Measurements from ENCODE around the gene PSTK.

The PSTK gene

DNA sequence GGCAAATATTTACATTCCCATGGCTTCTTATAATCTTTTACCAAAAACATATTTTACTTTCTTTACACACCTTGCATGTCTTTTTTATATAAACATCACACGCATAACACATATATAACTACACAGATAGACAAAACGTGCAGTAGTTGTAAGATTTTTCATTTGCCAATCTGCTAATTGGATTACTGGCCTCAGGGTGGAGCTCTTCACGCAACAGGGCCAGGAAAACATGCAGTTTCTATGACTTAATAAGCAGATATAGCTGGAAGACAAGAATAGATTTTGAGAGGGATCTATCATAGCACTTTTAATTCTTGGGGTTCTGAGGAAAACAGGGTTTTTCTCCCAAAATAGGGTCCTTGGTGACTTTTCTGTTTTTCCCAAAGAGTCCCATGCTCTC is 41.3 kb downstream of the PSTK start:
- no peak for DNase-seq

DNA sequence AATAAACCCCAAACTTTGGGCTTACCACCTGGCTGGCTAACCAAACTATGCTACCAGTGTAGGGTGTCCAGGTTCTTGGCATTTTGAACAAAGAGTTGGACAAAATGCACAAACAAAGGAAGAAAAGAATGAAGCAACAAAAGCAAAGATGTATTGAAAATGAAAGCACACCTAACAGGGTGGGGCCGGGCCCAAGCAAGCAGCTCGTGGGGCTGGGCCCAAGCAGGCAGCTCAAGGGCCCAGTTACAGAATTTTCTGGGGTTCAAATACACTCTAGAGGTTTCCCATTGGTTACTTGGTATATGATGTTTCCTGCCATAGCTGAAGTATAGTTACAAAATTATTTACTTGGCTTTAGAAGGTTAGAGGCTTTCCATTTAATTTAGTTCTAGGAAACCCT is 44.3 kb downstream of the PSTK start:
- no peak for DNase-seq

DNA sequence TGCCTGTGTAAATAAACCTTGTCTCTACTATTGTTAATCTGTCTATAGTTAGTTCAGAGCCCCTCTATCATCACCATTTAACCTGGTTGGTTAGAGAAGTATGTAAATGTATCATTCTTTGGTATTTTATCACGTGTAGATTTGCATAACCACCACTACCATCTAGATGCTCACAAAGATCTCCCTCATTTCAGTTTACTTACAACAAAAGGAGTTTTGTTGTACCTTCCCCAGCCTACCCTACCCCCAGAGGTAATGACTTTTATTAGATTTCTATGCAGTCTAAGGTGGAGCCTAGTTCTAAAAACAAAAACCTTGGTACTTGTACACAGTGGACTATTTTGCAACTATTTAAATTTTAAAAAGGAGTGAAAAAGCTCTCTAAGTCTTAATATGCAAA is 46.1 kb downstream of the PSTK start:
- no peak for DNase-seq

DNA sequence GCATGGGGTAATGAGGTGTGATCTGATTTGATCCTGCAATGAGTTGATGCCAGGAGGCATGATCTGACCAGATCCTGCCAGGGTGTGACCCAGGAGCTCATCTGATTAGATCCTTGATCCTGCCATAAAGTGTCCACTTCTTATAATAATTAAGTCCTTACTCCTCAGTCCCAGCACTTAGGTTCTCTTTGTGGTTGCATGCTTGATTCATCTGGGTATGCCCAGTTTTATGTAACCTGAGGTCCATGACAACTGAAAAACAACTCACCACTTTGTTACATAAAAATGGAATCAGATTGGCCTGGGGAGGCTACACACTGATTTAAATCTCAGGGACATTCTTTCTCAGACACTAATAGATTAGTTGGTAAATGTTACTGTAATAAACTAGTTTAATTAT is 47.7 kb downstream of the PSTK start:
- no peak for DNase-seq

DNA sequence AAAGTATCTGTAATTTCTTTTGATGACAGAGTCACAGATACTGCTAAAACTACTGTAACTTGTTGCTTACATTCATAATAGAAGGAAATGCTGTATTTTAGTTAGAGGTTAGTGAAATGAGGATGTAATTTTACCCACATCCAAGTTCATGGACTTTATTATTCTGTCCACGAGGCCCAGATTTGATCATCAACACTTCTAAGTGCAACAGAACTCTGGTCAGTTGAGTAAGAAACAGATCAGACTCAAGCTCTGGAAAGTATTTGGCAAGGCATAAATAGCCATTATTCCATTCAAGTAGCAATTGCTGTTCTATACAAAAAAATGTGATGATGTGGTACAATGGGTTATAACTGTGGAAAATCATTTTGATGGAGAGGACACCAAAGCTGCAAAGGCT is 50.9 kb downstream of the PSTK start:
- no peak for DNase-seq

DNA sequence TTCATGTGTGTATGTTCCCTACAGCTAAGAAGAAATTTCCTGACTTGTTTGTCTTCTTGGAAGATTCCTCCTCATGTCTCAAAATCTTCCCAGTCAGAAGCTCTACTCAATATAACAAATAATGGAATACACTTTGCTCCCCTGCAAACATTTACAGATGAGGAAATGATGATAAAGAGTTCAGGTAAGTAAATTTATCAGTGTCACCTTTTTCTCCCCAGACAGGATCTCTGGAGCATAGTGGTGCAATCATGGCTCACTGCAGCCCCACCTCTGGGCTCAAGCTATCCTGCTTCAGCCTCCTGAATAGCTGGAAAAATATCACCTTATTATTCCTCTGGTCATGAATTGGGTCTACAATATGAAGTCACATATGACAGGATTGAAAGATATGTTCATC is 54.1 kb downstream of the PSTK start:
- no peak for DNase-seq

DNA sequence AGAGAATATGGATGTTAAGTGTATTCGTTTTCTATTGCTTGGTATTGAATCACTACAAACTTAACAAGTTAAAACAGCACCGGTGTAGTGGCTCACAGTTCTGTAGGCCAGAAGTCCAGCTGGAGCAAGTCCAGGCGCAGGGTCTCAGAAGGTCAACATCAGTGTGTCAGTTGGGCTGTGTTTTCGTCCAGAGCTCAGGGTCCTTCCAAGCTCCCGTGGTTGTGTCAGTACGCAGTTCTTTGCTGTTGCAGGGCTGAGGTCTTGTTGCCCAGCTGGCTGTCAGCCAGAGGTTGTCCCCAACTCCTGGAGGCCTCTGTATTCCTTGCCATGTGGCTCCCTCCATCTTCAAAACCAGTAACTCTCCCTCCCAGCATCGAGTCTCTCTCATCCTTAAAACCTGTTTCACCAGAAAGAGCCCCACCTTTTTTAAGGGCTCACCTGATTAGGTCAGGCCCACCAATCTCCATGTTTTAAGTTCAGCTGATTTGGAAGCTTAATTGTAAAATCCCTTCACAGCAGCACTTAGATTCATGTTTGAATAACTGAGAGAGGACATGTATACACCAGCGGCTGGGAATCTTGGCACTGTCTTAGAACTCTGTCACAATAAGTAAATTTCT is 55.4 kb downstream of the PSTK start:
- DNase-seq: no peak

DNA sequence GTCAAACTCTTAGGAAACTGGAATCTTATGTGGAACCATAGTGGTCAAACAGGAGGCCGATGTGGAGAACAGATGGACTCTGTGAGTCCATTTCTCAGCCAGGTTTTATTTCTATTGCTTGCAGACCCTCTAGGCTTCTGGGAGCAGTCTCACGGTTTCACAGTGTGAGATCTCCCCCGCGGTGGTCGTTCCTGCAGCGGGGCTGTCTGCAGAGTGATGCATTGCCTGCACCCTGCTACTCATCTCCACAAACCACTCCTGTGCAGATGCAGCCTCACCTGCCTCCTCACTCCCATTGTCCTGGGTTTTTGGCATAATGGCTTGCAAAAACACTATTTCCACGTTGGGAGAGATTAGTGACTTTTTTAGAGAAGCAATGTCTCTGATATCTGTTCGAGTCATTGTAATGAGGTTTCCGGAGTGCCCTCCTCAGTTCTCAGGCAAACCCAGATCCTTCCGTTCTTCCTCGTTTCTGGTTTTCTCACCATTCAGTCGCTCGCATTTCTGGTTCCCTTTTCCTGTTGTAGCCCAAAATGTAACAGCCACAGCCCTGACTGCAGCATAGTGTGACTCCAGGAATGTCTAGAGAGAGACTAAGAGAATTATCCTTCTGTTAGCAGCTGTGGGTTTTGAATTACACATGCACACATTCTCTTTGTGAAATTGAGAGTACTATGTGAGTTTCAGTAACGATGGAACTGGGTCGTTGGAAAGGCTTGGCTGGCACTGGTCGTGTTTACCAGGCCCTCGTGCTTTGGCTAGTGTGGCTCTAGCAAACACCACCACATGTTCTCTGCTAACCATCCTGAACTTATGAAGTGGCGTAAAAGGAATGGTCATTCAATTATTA is 58.8 kb downstream of the PSTK start:
- DNase-seq: no peak

DNA sequence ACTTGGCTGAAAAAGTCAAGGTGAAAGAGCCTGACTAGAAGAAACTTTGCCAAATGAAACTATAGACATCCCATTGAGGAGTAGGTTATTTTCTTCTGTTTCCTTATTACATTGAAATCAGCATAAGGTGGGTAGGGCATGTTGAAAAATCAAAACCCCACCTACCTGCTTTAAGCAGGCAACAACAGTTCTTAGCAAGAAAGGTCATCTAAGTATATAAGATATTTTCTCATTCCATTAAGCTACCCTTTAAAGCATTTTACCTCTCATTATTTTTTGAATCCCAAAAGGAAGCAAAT is 59.4 kb downstream of the PSTK start:
- DNase-seq: no peak

Measured in EL (cell line).